Fibroblast of lung (primary cell): ENCODE measurements around the gene TM9SF4. TPM values are rescaled to one million over a fixed set of nuclear protein-coding genes. Genes with fewer than 3 reads are reported as not detected.
"Not testable (repeated sequence)": the region's sequence is repeated elsewhere in the genome, so short reads cannot be mapped to it uniquely, and the experiment has no call there.

Source experiments
- DNase-seq, 2 donors: peaks; one replicate each; pipeline versions ENCODE4 v3.0.0 to v3.0.0-alpha.2; 2010; ENCODE audit warnings: low read depth in 2 of 2
- H2AFZ ChIP-seq: 2 replicates; pipeline ENCODE4 v1.5.1; 2012; ENCODE audit warnings: low read length, control low read depth, inconsistent platforms
- H3K27ac ChIP-seq: 2 replicates; pipeline ENCODE4 v1.5.1; 2011; ENCODE audit warnings: low read length, control low read depth; ENCODE audit not compliant: insufficient read depth
- H3K27me3 ChIP-seq: 2 replicates; pipeline ENCODE4 v1.5.1; 2011; ENCODE audit warnings: mild to moderate bottlenecking, low read length; ENCODE audit not compliant: control insufficient read depth, insufficient read depth
- H3K36me3 ChIP-seq: 2 replicates; pipeline ENCODE4 v1.5.1; 2011; ENCODE audit warnings: low read length; ENCODE audit not compliant: control insufficient read depth, insufficient read depth
- H3K4me1 ChIP-seq: 2 replicates; pipeline ENCODE4 v1.5.1; 2011; ENCODE audit warnings: low read length; ENCODE audit not compliant: control insufficient read depth, insufficient read depth; ENCODE audit errors: extremely low read depth
- H3K4me2 ChIP-seq: 2 replicates; pipeline ENCODE4 v1.5.1; 2011; ENCODE audit warnings: low read length, control low read depth; ENCODE audit not compliant: insufficient read depth; ENCODE audit errors: extremely low read depth
- H3K4me3 ChIP-seq, 4 experiments: fragments of 200-600 bp in 1 of 4; sonication (generic) in 1 of 4; replicated peaks in 1 of 4; 2 replicates each; pipeline ENCODE4 v1.5.1; 2011 to 2016; ENCODE audit warnings: low read length in 4 of 4, low read depth in 3 of 4, mild to moderate bottlenecking in 3 of 4, control low read depth in 2 of 4, inconsistent platforms in 1 of 4, mixed read lengths in 1 of 4; ENCODE audit not compliant: insufficient read depth in 1 of 4; ENCODE audit errors: control extremely low read depth in 1 of 4
- H3K79me2 ChIP-seq: 2 replicates; pipeline ENCODE4 v1.5.1; 2012; ENCODE audit warnings: mild to moderate bottlenecking, low read length, inconsistent platforms; ENCODE audit not compliant: control insufficient read depth, insufficient read depth
- H3K9ac ChIP-seq: 2 replicates; pipeline ENCODE4 v1.5.1; 2011; ENCODE audit warnings: mild to moderate bottlenecking, low read length, control low read depth; ENCODE audit not compliant: insufficient read depth
- H3K9me3 ChIP-seq: 2 replicates; pipeline ENCODE4 v1.5.1; 2012; ENCODE audit warnings: low read depth, low read length; ENCODE audit not compliant: control insufficient read depth, insufficient read depth
- H4K20me1 ChIP-seq: 2 replicates; pipeline ENCODE4 v1.5.1; 2011; ENCODE audit warnings: low read length; ENCODE audit not compliant: control insufficient read depth, insufficient read depth; ENCODE audit errors: extremely low read depth
- EZH2 ChIP-seq: IDR thresholded peaks from 2 replicates; pipeline ENCODE4 v1.5.1; 2012; ENCODE audit warnings: low read length, control low read depth, mild to moderate bottlenecking; ENCODE audit errors: missing control alignments
- polyA plus RNA-seq, 2 donors: library from polyadenylated mRNA; depleted of rRNA in 1 of 2; stranded (reverse) in 1 of 2; unstranded in 1 of 2; fragments of >200 nt; gene quantifications; 2 replicates each; pipeline ENCODE4 v1.2.1, GENCODE V29; 2011 to 2012; ENCODE audit warnings: missing spikeins in 1 of 2
- total RNA-seq: library from RNA; depleted of rRNA; stranded (reverse); fragments of >200 nt; gene quantifications from 2 replicates; pipeline ENCODE4 v1.2.1, GENCODE V29; 2014
- TF ChIP-seq, protein P1 (sequence below), 2 donors: IDR thresholded peaks in 1 of 2; conservative IDR thresholded peaks in 1 of 2; 1 replicate in 1 of 2; 2 replicates in 1 of 2; pipeline ENCODE4 v1.5.1; 2011 to 2012; ENCODE audit warnings: low read length in 2 of 2, control low read depth in 1 of 2, inconsistent platforms in 1 of 2, low read depth in 1 of 2, mild to moderate bottlenecking in 1 of 2

The TM9SF4 gene
- total and polyA plus RNA-seq, 2 donors (not counting 1 experiment from before 2014, with no cell fraction given) = 33.5 to 71.3 TPM

DNA sequence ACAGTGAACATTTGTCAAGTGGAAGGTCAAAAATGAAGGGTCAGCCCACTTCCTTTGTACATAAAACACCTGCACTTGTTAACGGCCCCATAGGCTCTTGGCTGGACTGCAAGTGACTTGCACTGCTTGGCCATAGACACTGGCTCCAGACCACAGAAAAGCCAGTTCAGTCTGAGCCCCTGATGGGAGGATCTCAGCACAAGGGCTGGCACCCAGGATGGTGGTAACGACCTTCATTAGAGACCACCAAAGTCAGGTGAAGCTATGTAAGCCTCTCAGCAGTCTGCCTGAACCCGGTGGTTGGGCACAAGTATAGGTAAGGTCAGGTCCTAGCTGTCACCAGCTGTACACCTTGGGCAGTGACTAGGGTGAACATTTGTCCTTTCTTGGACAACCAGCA is 81.9 kb downstream of the TM9SF4 start:
- no peak overlapping the region for H3K4me2 ChIP-seq
- H3K9ac ChIP-seq = no peak overlapping the region
- H3K36me3 ChIP-seq = peaks cover 5% of the 10 kb centered on the region
- H3K4me3 ChIP-seq = no peak overlapping the region
- no peak for DNase-seq
- H3K27me3 ChIP-seq = no peaks in the 10 kb centered on the region
- H2AFZ ChIP-seq = no peak overlapping the region
- H3K79me2 ChIP-seq = no peaks in the 10 kb centered on the region
- TF ChIP-seq EZH2 = no peak
- TF ChIP-seq, protein P1, sequence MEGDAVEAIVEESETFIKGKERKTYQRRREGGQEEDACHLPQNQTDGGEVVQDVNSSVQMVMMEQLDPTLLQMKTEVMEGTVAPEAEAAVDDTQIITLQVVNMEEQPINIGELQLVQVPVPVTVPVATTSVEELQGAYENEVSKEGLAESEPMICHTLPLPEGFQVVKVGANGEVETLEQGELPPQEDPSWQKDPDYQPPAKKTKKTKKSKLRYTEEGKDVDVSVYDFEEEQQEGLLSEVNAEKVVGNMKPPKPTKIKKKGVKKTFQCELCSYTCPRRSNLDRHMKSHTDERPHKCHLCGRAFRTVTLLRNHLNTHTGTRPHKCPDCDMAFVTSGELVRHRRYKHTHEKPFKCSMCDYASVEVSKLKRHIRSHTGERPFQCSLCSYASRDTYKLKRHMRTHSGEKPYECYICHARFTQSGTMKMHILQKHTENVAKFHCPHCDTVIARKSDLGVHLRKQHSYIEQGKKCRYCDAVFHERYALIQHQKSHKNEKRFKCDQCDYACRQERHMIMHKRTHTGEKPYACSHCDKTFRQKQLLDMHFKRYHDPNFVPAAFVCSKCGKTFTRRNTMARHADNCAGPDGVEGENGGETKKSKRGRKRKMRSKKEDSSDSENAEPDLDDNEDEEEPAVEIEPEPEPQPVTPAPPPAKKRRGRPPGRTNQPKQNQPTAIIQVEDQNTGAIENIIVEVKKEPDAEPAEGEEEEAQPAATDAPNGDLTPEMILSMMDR (conservative IDR thresholded peaks at IDR 0.05 in 1 of 2, IDR thresholded peaks at IDR 0.05 in 1 of 2; ENCODE audit: low read depth in 1 of 2, low read length in 2 of 2) = no peak
- no peaks in the 10 kb centered on the region for H3K9me3 ChIP-seq
- H4K20me1 ChIP-seq = no peaks in the 10 kb centered on the region
- H3K27ac ChIP-seq = no peak overlapping the region
- peaks cover 7% of the 10 kb centered on the region for H3K4me1 ChIP-seq

DNA sequence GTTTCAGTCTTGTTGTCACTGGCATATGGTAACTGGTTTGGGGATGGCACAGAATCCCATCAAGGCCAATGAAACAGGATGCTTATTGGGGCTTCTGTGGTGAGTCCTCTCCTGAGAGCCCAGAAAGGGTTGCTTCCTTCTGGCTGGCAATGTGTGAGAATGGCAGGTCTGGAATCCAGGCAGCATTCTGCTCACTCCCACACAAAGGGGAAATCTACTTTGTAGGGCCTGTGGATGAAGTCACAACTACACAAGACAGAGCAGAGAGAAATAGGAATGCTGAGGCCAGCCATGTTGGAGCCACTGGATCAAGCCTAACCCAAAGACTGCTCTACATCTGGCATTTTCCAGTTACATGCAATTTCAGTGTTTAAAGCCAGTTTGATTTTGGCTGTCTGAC is 82.4 kb downstream of the TM9SF4 start:
- DNase-seq = peak in 1 of 2 donors; percentile 54
- no peak overlapping the region for H3K27ac ChIP-seq
- H3K9ac ChIP-seq = no peak overlapping the region

DNA sequence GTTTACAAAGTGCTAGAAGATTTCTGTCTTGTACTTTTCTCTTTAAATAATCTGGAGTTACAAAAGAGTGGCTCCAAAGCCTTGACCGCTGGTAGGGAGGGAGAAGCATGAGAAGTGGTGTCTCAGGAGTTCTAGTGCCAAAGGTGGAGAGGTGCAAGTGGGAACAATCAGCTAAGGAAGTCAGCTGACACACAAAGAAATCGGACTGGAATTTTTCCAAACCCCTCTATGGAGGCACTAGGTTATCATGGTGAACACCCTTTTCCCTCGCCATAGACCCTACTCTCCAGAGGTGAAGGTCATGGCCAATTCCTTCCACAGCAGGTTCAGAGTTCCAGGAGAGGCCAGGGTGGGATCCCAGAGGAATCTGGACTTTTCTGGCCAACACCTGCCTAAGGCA is 83.2 kb downstream of the TM9SF4 start:
- H3K9ac ChIP-seq = no peak overlapping the region
- no peaks in the 10 kb centered on the region for H3K9me3 ChIP-seq
- TF ChIP-seq, protein P1 (conservative IDR thresholded peaks at IDR 0.05 in 1 of 2, IDR thresholded peaks at IDR 0.05 in 1 of 2; ENCODE audit: low read depth in 1 of 2, low read length in 2 of 2) = no peak
- no peak for TF ChIP-seq EZH2
- no peak overlapping the region for H3K4me2 ChIP-seq
- H3K36me3 ChIP-seq = peaks cover 7% of the 10 kb centered on the region
- no peak for DNase-seq
- no peak overlapping the region for H2AFZ ChIP-seq
- H3K27me3 ChIP-seq = no peaks in the 10 kb centered on the region
- no peak overlapping the region for H3K4me3 ChIP-seq
- H3K27ac ChIP-seq = no peak overlapping the region
- H3K4me1 ChIP-seq = peaks cover 7% of the 10 kb centered on the region
- H3K79me2 ChIP-seq = no peaks in the 10 kb centered on the region
- H4K20me1 ChIP-seq = no peaks in the 10 kb centered on the region

More for the DNA sequence above, 82.4 kb downstream of the TM9SF4 start:
- TF ChIP-seq, protein P1 (conservative IDR thresholded peaks at IDR 0.05 in 1 of 2, IDR thresholded peaks at IDR 0.05 in 1 of 2; ENCODE audit: low read depth in 1 of 2, low read length in 2 of 2) = no peak
- TF ChIP-seq EZH2 = no peak
- H4K20me1 ChIP-seq = no peaks in the 10 kb centered on the region
- H3K36me3 ChIP-seq = peaks cover 5% of the 10 kb centered on the region
- no peak overlapping the region for H3K4me2 ChIP-seq
- H3K27me3 ChIP-seq = no peaks in the 10 kb centered on the region
- H2AFZ ChIP-seq = no peak overlapping the region
- peaks cover 7% of the 10 kb centered on the region for H3K4me1 ChIP-seq
- H3K9me3 ChIP-seq = no peaks in the 10 kb centered on the region
- H3K79me2 ChIP-seq = no peaks in the 10 kb centered on the region
- no peak overlapping the region for H3K4me3 ChIP-seq

DNA sequence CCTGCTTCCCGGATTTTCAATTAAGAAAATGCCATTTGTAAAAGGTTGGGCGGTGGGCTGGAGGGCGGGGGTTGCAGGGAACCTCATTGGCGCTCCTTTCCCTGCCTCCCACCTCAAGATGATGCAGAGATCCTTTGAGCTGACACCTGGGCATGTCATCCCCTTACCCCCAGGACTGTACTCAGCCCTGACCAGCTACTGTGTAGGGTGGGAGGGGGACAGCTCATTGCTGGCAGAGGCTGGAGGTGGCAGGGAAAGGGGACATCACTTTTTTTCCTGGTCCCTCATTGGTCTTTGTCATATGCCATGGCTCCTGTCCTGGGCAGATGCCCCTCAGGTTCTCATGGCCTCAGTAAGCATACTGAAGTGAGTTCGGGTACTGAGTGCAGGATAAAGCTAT is 83.8 kb downstream of the TM9SF4 start:
- H3K4me1 ChIP-seq, DNase-seq, H3K27ac ChIP-seq, H3K9me3 ChIP-seq, H3K27me3 ChIP-seq, H3K36me3 ChIP-seq, H3K4me3 ChIP-seq, H3K79me2 ChIP-seq, H3K4me2 ChIP-seq, H2AFZ ChIP-seq, H4K20me1 ChIP-seq, H3K9ac ChIP-seq: not testable (repeated sequence)
